ENCODE results near the gene C20orf204. TPM values are rescaled to one million over a fixed set of nuclear protein-coding genes. Genes with fewer than 3 reads are reported as not detected.

Gene C20orf204
- total and polyA plus RNA-seq, 9 of the 15 experiments (the other 6 are each of a cell fraction or from before 2014, with no cell fraction given) = 0.11 to 1.1 (median 0.36) TPM; not detected in 2

DNA sequence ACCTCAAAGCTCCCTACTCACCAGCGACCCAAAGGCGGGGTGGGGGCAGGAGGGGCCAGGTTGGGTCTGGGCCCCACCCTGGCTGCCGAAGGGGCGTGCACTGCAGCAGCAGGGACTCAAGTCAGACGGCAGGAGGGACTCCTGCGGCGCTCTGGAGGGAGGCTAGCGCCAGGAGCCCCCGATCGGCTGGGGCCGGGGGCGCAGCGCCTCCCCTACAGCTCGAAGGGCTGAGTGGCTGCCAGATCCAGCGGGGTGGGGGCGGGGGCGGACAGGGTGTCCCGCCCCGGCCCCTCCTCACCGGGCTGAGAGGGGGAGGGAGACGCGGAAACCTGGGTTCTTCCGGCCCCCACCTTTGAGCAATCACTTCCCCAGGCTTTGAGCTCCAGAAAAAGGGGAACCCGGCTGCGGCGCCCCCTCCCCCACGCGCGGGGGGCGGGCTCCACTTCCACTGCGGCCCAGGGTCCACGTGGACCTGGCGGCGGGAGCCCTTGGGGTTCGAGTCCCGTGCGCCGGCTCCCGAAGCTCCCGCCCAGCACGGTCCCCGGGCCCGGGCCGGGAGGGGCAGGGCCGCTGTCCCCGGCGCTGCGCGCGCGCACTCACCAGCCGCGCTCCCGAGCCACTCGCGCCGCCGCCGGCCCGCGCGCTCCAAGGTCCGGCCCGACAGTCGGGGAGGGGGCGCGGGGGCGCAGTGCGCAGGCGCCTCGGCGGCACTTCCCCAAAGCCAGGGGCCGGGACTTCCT, 43.5 kb downstream of the C20orf204 start, which contains the start of gene RGS19:
RGS19 (minus strand) TSS at position 246 of the 740 bp plus-strand sequence. CDS start 2,632 bp downstream, outside the sequence.
- DNase-seq (ENCODE audit: extremely low read depth in 1 of 4, low spot score in 3 of 4) = peak; percentile 88 to 94 (median 92)
- Histone ChIP-seq H3K4me3 (peak within 1 kb of the TSS; percentile 70), H3K27me3 (ENCODE audit: control insufficient read depth in 2 of 2, insufficient read depth in 2 of 2, low read length in 2 of 2) (peaks cover 1 to 8% of the 10 kb centered on the region in 2 experiments; a peak in 4 of 5 replicates), H4K20me1 (replicated peaks; ENCODE audit: control insufficient read depth, insufficient read depth, low read length) (no peaks in the 10 kb centered on the region; the same call in 1 of the 2 replicates), H3K4me1 (replicated peaks in 1 of 2; ENCODE audit: control insufficient read depth in 2 of 2, insufficient read depth in 2 of 2, low read length in 2 of 2) (peaks cover 16 to 84% of the 10 kb centered on the region in 2 experiments; a peak in 4 of 5 replicates), H3K9me3 (replicated peaks; ENCODE audit: control insufficient read depth, insufficient read depth, low read depth, low read length) (no peaks in the 10 kb centered on the region), H2AFZ (ENCODE audit: low read depth, low read length) (peak within 1 kb of the TSS; percentile 90), H3K79me2 (ENCODE audit: control insufficient read depth, insufficient read depth, low read length) (peaks cover 10% of the 10 kb centered on the region; the same call in 2 of the 3 replicates), H3K4me2 (ENCODE audit: insufficient read depth, low read length) (peak within 1 kb of the TSS; percentile 70), H3K36me3 (ENCODE audit: control insufficient read depth, insufficient read depth, low read length) (no peaks in the 10 kb centered on the region), H3K9ac (ENCODE audit: insufficient read depth in 1 of 2, low read depth in 2 of 2, low read length in 2 of 2) (peak within 1 kb of the TSS; percentile 78 to 94), H3K9me1 (ENCODE audit: control insufficient read depth, insufficient read depth, low read length) (no peaks in the 10 kb centered on the region), H3K27ac (ENCODE audit: extremely low read depth, low read depth, low read length) (peak within 1 kb of the TSS; percentile 75)
- in situ Hi-C loops (cut with MboI) (no loop called here), intact Hi-C loops (cut with micrococcal nuclease) (no loop called here)
- 0% methylated on average over 12 of the region's 73 CpGs for WGBS (ENCODE audit: insufficient coverage, low coverage, missing lambda C conversion rate)
- POLR2A ChIA-PET = interaction anchor here (0.5 to 1.3 kb wide), 4 partner anchors 17 to 119 kb away, joined by 3 read pairs; no protein-coding TSS in a partner anchor
- no TSS peak for BruUV-seq (replicated peaks)
- CTCF ChIA-PET (ENCODE audit: low intra/inter-chr PET ratio) = no interaction called here
- FAIRE-seq = peak; percentile 42
- ATAC-seq = peak; percentile 85
- TF ChIP-seq CCNT2 (IDR thresholded peaks at IDR 0.05; ENCODE audit: borderline replicate concordance, extremely low read depth, insufficient read length, low read depth, low read length) = peak; percentile 79
- no peak for TF ChIP-seq SRSF1 (IDR thresholded peaks at IDR 0.05; ENCODE audit: low read depth, low read length)
- TF ChIP-seq TAF1 (IDR thresholded peaks at IDR 0.05; ENCODE audit: control insufficient read depth, extremely low read depth, insufficient read depth, low read length, severe bottlenecking) = peak; percentile 22
- no peak; a peak in 1 of 4 replicates for TF ChIP-seq SIN3A (IDR thresholded peaks at IDR 0.05; ENCODE audit: borderline replicate concordance in 2 of 2, control insufficient read depth in 1 of 2, low read depth in 2 of 2, low read length in 2 of 2)
- TF ChIP-seq DPF2 (IDR thresholded peaks at IDR 0.05) = peak; percentile 34; the same call in 1 of the 2 replicates
- TF ChIP-seq, protein P1, sequence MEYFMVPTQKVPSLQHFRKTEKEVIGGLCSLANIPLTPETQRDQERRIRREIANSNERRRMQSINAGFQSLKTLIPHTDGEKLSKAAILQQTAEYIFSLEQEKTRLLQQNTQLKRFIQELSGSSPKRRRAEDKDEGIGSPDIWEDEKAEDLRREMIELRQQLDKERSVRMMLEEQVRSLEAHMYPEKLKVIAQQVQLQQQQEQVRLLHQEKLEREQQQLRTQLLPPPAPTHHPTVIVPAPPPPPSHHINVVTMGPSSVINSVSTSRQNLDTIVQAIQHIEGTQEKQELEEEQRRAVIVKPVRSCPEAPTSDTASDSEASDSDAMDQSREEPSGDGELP (CRISPR knock-in tag; IDR thresholded peaks at IDR 0.05; ENCODE audit: borderline replicate concordance) = 0 out of 2 replicates have a peak, but pooled peaks have one; percentile 25
- no peak for TF ChIP-seq SIX5 (IDR thresholded peaks at IDR 0.05; ENCODE audit: borderline replicate concordance in 1 of 2, insufficient read depth in 1 of 2, low read depth in 1 of 2, low read length in 2 of 2)
- TF ChIP-seq SAFB (IDR thresholded peaks at IDR 0.05; ENCODE audit: borderline replicate concordance, low read depth, low read length) = peak; percentile 64; the same call in 1 of the 2 replicates
- peak; percentile 33 for TF ChIP-seq GABPB1 (CRISPR knock-in tag; IDR thresholded peaks at IDR 0.05)
- peak; percentile 79 for TF ChIP-seq BHLHE40 (IDR thresholded peaks at IDR 0.05; ENCODE audit: low read length)
- TF ChIP-seq CBX3 (IDR thresholded peaks at IDR 0.05; ENCODE audit: borderline replicate concordance in 1 of 2, low read length in 2 of 2) = peak in 1 of 2 experiments; percentile 39; a peak in 1 of 3 replicates
- TF ChIP-seq GABPB2 (CRISPR knock-in tag; conservative IDR thresholded peaks at IDR 0.05) = no peak
- TF ChIP-seq CEBPG (CRISPR knock-in tag; IDR thresholded peaks at IDR 0.05) = no peak
- TF ChIP-seq CEBPG (tag; conservative IDR thresholded peaks at IDR 0.05 in 1 of 2, IDR thresholded peaks at IDR 0.05 in 1 of 2) = 0 out of 4 replicates have a peak, but pooled peaks of 1 of the 2 experiments have one; percentile 14
- TF ChIP-seq ZNF766 (CRISPR knock-in tag; conservative IDR thresholded peaks at IDR 0.05) = peak; percentile 52; the same call in 1 of the 2 replicates
- peak; percentile 45; the same call in 1 of the 2 replicates for TF ChIP-seq TARDBP (IDR thresholded peaks at IDR 0.05)
- no peak; the same call in 1 of the 2 replicates for TF ChIP-seq EP400 (IDR thresholded peaks at IDR 0.05)
- TF ChIP-seq ILK (tag; IDR thresholded peaks at IDR 0.05; ENCODE audit: borderline replicate concordance, low read depth) = no peak
- 0 out of 2 replicates have a peak, but pooled peaks have one; percentile 37 for TF ChIP-seq ETV5 (CRISPR knock-in tag; IDR thresholded peaks at IDR 0.05; ENCODE audit: low read depth)
- peak; percentile 33 for TF ChIP-seq MEIS2 (IDR thresholded peaks at IDR 0.05; ENCODE audit: partially characterized antibody)
